ENCODE data around the gene LRRC70.

GRCh38 chr5:62536783-62537182 is 41.8 kb upstream of the LRRC70 start:
- no peak for TF ChIP-seq ARNTL (CRISPR knock-in tag; IDR thresholded peaks at IDR 0.05; ENCODE audit: borderline replicate concordance, low read depth)
- no peak for TF ChIP-seq ZNF8 (CRISPR knock-in tag; IDR thresholded peaks at IDR 0.05)
- TF ChIP-seq PPARA (CRISPR knock-in tag; IDR thresholded peaks at IDR 0.05; ENCODE audit: borderline replicate concordance) = no peak
- TF ChIP-seq ESRRG (CRISPR knock-in tag; IDR thresholded peaks at IDR 0.05) = no peak
- no peak for TF ChIP-seq ZFP3 (CRISPR knock-in tag; IDR thresholded peaks at IDR 0.05)
- no peak for TF ChIP-seq POU6F1 (CRISPR knock-in tag; IDR thresholded peaks at IDR 0.05; ENCODE audit: borderline replicate concordance, low read depth)
- TF ChIP-seq ZFP30 (CRISPR knock-in tag; IDR thresholded peaks at IDR 0.05) = no peak
- TF ChIP-seq RARB (CRISPR knock-in tag; IDR thresholded peaks at IDR 0.05) = no peak
- no peak for TF ChIP-seq GLIS3 (CRISPR knock-in tag; IDR thresholded peaks at IDR 0.05)

Measured in SK-N-SH treated with all-trans-retinoic acid at 6 μM for 48 hours (cell line).